Thoracic aorta (tissue), 2 donors: ENCODE measurements around the gene TMEM150A. TPM values are rescaled to one million over a fixed set of nuclear protein-coding genes. Genes with fewer than 3 reads are reported as not detected.
A peak's percentile ranks its signal among the peaks of the same experiment; 100 is the strongest.

ENCODE experiments used
- ATAC-seq: fragments of 150-250 bp; one replicate; pipeline ENCODE4 v1.8.0; 2017; ENCODE audit warnings: low read depth; ENCODE audit not compliant: insufficient number of reproducible peaks, low FRiP score
- DNase-seq: peaks from one replicate; pipeline ENCODE4 v3.0.0-alpha.2; 2020; ENCODE audit warnings: low spot score
- H3K27ac ChIP-seq, 2 donors: fragments of 200-600 bp; sonication (generic); 1 replicate in 1 of 2; 2 replicates in 1 of 2; pipeline ENCODE4 v1.5.1; 2016; ENCODE audit warnings: mild to moderate bottlenecking in 2 of 2, moderate library complexity in 2 of 2
- H3K27me3 ChIP-seq: fragments of 200-600 bp; sonication (generic); replicated peaks from 2 replicates; pipeline ENCODE4 v1.6.0; 2016; ENCODE audit warnings: mild to moderate bottlenecking; ENCODE audit not compliant: insufficient read depth
- H3K36me3 ChIP-seq: fragments of 200-600 bp; sonication (generic); one replicate; pipeline ENCODE4 v1.5.1; 2016
- H3K4me1 ChIP-seq, 2 donors: fragments of 200-600 bp; sonication (generic); 1 replicate in 1 of 2; 2 replicates in 1 of 2; pipeline versions ENCODE4 v1.5.1 to v1.6.0; 2016; ENCODE audit warnings: low read depth in 2 of 2, mild to moderate bottlenecking in 1 of 2; ENCODE audit not compliant: control insufficient read depth in 1 of 2
- H3K4me3 ChIP-seq: fragments of 200-600 bp; sonication (generic); 2 replicates; pipeline ENCODE4 v1.5.1; 2016; ENCODE audit warnings: mild to moderate bottlenecking
- H3K9me3 ChIP-seq: fragments of 200-600 bp; sonication (generic); 2 replicates; pipeline ENCODE4 v1.5.1; 2016
- CTCF ChIP-seq: fragments of 200-600 bp; sonication (generic); IDR thresholded peaks from one replicate; pipeline ENCODE4 v1.5.1; 2019; ENCODE audit warnings: antibody characterized with exemption
- total RNA-seq, 2 donors: library from RNA; depleted of rRNA; stranded (reverse); fragments of >200 nt; gene quantifications; one replicate each; pipeline versions ENCODE4 v1.1.0 to v1.2.3, GENCODE V29; 2016

The TMEM150A gene
- total RNA-seq, 2 donors from 2014 or later = 25.7 to 26.3 TPM

GRCh38 chr2:85577386-85578242, 24.9 kb downstream of the TMEM150A start, which contains the start of gene VAMP8:
Gene VAMP8, plus strand, starts transcription at chr2:85577586. Its CDS starts 61 bp downstream, at chr2:85577647.
- Histone ChIP-seq H3K36me3 (no peaks in the 10 kb centered on the region), H3K27ac (peak within 1 kb of the TSS; percentile 41 to 50), H3K4me1 (peaks cover 0 to 26% of the 10 kb centered on the region in 2 donors), H3K27me3 (no peaks in the 10 kb centered on the region), H3K9me3 (no peaks in the 10 kb centered on the region), H3K4me3 (peak within 1 kb of the TSS; percentile 54)
- DNase-seq (no peak), ATAC-seq (no peak)
- no peak for TF ChIP-seq CTCF

DNA sequence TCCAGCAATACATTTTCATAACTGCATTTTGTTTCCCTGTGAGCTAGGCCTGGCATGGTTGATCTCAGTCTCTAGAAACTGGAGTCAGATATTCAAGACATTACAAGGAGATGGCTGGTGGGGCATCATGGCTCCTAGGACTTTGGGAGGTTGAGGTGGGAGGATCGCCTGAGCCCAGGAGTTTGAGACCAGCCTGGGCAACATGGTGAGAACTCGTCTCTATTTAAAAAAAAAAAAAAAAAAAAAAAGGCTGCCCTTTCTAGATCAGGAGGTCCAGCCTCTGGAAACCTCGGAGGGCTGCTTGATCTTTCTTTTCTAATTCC, 25.5 kb downstream of the TMEM150A start:
- Histone ChIP-seq H3K27me3 (no peaks in the 10 kb centered on the region), H3K4me1 (peaks cover 0 to 26% of the 10 kb centered on the region in 2 donors), H3K27ac (no peak overlapping the region), H3K9me3 (no peaks in the 10 kb centered on the region), H3K36me3 (no peaks in the 10 kb centered on the region), H3K4me3 (peak overlapping the region; percentile 54)
- DNase-seq (no peak), ATAC-seq (no peak)
- TF ChIP-seq CTCF = no peak

DNA sequence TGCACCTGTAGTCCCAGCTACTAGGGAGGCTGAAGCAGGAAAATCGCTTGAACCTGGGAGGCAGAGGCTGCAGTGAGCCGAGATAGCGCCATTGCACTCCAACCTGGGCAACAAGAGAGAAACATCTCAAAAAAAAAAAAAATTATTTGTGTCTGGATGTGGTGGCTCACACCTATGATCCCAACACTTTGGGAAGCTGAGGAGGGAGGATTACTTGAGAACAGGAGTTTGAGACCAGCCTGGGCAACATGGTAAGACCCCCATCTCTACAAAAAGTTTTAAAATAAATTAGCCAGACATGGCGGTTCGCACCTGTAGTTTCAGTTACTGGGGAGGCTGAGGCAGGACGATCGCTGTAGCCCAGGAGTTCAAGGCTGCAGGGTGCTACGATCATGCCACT, 26.8 kb downstream of the TMEM150A start:
- no peak for TF ChIP-seq CTCF
- ATAC-seq (no peak), DNase-seq (no peak)
- Histone ChIP-seq H3K4me3 (no peak overlapping the region), H3K4me1 (peaks cover 0 to 26% of the 10 kb centered on the region in 2 donors), H3K27me3 (no peaks in the 10 kb centered on the region), H3K9me3 (no peaks in the 10 kb centered on the region), H3K27ac (no peak overlapping the region), H3K36me3 (no peaks in the 10 kb centered on the region)

GRCh38 chr2:85566265-85566664, 36.2 kb downstream of the TMEM150A start:
- H3K4me3 ChIP-seq = no peak overlapping the region
- DNase-seq (no peak), ATAC-seq (no peak)
- TF ChIP-seq CTCF = no peak
- no peak overlapping the region for H3K27ac ChIP-seq
- H3K4me1 ChIP-seq = peaks cover 3 to 6% of the 10 kb centered on the region in 2 donors
- no peaks in the 10 kb centered on the region for H3K36me3 ChIP-seq
- H3K27me3 ChIP-seq = no peaks in the 10 kb centered on the region
- no peaks in the 10 kb centered on the region for H3K9me3 ChIP-seq

DNA sequence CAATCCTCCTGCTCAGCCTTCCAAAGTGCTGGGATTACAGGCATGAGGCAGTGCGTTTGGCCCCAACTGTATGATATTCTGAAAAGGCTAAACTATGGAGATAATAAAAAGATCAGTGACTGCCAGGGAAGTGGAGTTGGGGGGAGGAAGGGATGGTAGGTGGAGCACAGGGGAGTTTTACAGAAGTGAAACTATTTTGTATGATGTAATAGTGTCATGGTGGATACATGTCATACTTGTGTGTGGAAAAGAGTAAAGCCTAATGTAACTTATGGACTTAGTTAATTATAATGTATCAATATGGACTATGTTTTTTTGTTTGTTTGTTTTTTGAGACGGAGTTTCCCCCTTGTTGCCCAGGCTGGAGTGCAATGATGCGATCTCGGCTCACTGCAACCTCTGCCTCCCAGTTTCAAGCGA, 38.3 kb downstream of the TMEM150A start:
- DNase-seq (no peak), ATAC-seq (no peak)
- no peak for TF ChIP-seq CTCF

More for the DNA sequence above, 38.3 kb downstream of the TMEM150A start:
- H3K4me3 ChIP-seq = no peak overlapping the region
- peaks cover 9 to 22% of the 10 kb centered on the region in 2 donors for H3K4me1 ChIP-seq
- no peaks in the 10 kb centered on the region for H3K27me3 ChIP-seq
- no peaks in the 10 kb centered on the region for H3K9me3 ChIP-seq
- no peaks in the 10 kb centered on the region for H3K36me3 ChIP-seq
- no peak overlapping the region for H3K27ac ChIP-seq
